Hepatocyte (in vitro differentiated cells): ENCODE data around the gene CLVS2.

Experiments used
- CTCF ChIP-seq: fragments of 200-600 bp; sonication (generic); IDR thresholded peaks from 2 replicates; pipeline ENCODE4 v1.5.1; 2016; ENCODE audit warnings: antibody characterized with exemption, mild to moderate bottlenecking; ENCODE audit not compliant: poor library complexity
- EZH2 ChIP-seq: fragments of 200-600 bp; sonication (generic); IDR thresholded peaks from 2 replicates; pipeline ENCODE4 v1.6.1; 2016; ENCODE audit warnings: antibody characterized with exemption, mild to moderate bottlenecking, borderline replicate concordance

GRCh38 chr6:123042401-123042800, 46.4 kb downstream of the CLVS2 start:
- TF ChIP-seq EZH2: no peak
- TF ChIP-seq CTCF: no peak
